Smooth muscle cell (in vitro differentiated cells): ENCODE measurements around the gene TRAF3. TPM values are rescaled to one million over a fixed set of nuclear protein-coding genes. Genes with fewer than 3 reads are reported as not detected.
"Not testable (repeated sequence)": the region's sequence is repeated elsewhere in the genome, so short reads cannot be mapped to it uniquely, and the experiment has no call there.

ENCODE experiments used
- DNase-seq: peaks from one replicate; lab custom pipeline; 2025; ENCODE audit not compliant: unreplicated experiment; lab: John Stamatoyannopoulos, UW
- H2AFZ ChIP-seq: fragments of 200-600 bp; sonication (generic); 2 replicates; pipeline ENCODE4 v1.6.0; 2016; ENCODE audit warnings: antibody characterized with exemption, low read depth, mild to moderate bottlenecking
- H3F3A ChIP-seq: fragments of 200-600 bp; sonication (generic); 2 replicates; pipeline ENCODE4 v1.6.0; 2017; ENCODE audit warnings: antibody characterized with exemption, low read depth
- H3K27ac ChIP-seq: fragments of 200-600 bp; sonication (generic); 2 replicates; pipeline ENCODE4 v1.5.1; 2016; ENCODE audit warnings: low read depth, mild to moderate bottlenecking
- H3K27me3 ChIP-seq: fragments of 200-600 bp; sonication (generic); 2 replicates; pipeline ENCODE4 v1.6.1; 2016; ENCODE audit warnings: low read depth, mild to moderate bottlenecking
- H3K36me3 ChIP-seq: fragments of 200-600 bp; sonication (generic); 2 replicates; pipeline ENCODE4 v1.5.1; 2016; ENCODE audit warnings: low read depth
- H3K4me1 ChIP-seq: fragments of 200-600 bp; sonication (generic); 2 replicates; pipeline ENCODE4 v1.5.1; 2016; ENCODE audit warnings: low read depth
- H3K4me2 ChIP-seq: fragments of 200-600 bp; sonication (generic); 2 replicates; pipeline ENCODE4 v1.6.0; 2016; ENCODE audit warnings: mild to moderate bottlenecking
- H3K4me3 ChIP-seq: fragments of 200-600 bp; sonication (generic); 2 replicates; pipeline ENCODE4 v1.5.1; 2016; ENCODE audit warnings: mild to moderate bottlenecking
- H3K79me2 ChIP-seq: fragments of 200-600 bp; sonication (generic); 2 replicates; pipeline ENCODE4 v1.6.0; 2016; ENCODE audit warnings: low read depth, mild to moderate bottlenecking
- H3K9ac ChIP-seq: fragments of 200-600 bp; sonication (generic); 2 replicates; pipeline ENCODE4 v1.6.0; 2016; ENCODE audit warnings: low read depth
- H3K9me3 ChIP-seq: fragments of 200-600 bp; sonication (generic); replicated peaks from 2 replicates; pipeline ENCODE4 v1.5.1; 2016; ENCODE audit warnings: low read depth
- H4K20me1 ChIP-seq: fragments of 200-600 bp; sonication (generic); 2 replicates; pipeline ENCODE4 v1.6.0; 2016; ENCODE audit warnings: low read depth
- CTCF ChIP-seq: fragments of 200-600 bp; sonication (generic); IDR thresholded peaks from 2 replicates; pipeline ENCODE4 v1.5.1; 2017; ENCODE audit warnings: borderline replicate concordance, mild to moderate bottlenecking, antibody characterized with exemption; ENCODE audit not compliant: insufficient read depth, poor library complexity, severe bottlenecking
- WGBS: methylation state at CpG from one replicate; pipeline ENCODE4 v1.1.7; 2016; ENCODE audit warnings: low lambda C conversion rate; 5-methylcytosine and 5-hydroxymethylcytosine counted together
- polyA plus RNA-seq: library from polyadenylated mRNA; unstranded; fragments of >200 nt; fragmentation: Nextera tagmentation; extraction: Ambion mirVana; gene quantifications from 2 replicates; pipeline ENCODE4 v1.2.1, GENCODE V29; 2016
- total RNA-seq: library from RNA; depleted of rRNA; stranded (reverse); fragments of >200 nt; gene quantifications from 2 replicates; pipeline ENCODE4 v1.2.3, GENCODE V29; 2014

Gene TRAF3
- total and polyA plus RNA-seq, 2 experiments from 2014 or later = 9.4 to 24.6 TPM

GRCh38 chr14:102759456-102760187 lies 17.6 kb upstream of the TRAF3 start:
- Histone ChIP-seq H3K4me3 (no peak overlapping the region), H3K4me1 (no peaks in the 10 kb centered on the region), H3K79me2 (no peaks in the 10 kb centered on the region), H3K9me3 (no peaks in the 10 kb centered on the region), H3K36me3 (no peaks in the 10 kb centered on the region), H2AFZ (no peak overlapping the region), H3F3A (no peaks in the 10 kb centered on the region), H3K27me3 (no peaks in the 10 kb centered on the region), H3K4me2 (no peak overlapping the region), H3K27ac (no peak overlapping the region), H3K9ac (no peak overlapping the region), H4K20me1 (no peaks in the 10 kb centered on the region)
- DNase-seq = no peak
- WGBS = 56% methylated on average over 10 of the region's 10 CpGs
- no peak for TF ChIP-seq CTCF

DNA sequence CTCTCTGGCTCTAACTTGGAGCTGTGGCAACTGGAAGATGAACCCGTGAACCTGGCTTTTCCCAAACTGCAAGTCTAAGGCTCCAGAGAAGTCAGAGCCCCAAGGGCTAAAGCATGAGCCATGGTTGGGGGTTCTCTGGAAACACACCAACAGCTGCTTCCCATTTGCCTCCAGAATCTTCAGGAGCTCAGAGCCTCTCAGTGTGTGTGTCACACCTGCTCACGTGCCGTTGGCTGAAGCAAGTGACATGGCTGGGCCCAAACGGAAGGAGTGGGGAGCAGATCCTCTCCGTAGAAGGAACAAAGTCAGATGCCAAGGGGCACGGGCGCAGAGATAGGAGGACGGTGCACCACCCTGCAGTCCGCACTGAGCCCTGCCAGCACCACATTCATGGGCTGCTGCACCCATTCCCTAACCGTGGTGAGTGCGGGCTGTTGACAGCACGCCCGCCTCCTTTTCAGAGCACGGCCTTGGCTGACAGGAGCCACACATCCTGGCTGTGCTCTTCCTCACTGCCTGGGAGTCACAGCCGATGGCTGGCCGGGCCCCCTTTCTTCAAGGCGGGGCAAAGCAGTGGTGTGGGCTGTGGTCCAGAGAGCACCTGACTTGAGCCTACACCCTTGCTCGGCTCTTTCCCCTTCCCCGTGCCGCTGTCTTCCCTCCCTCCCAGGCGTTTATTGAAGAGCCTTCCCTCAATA lies 16.6 kb upstream of the TRAF3 start:
- no peaks in the 10 kb centered on the region for H3F3A ChIP-seq
- H3K27me3 ChIP-seq = no peaks in the 10 kb centered on the region
- WGBS = 71% methylated on average over 21 of the region's 21 CpGs
- no peaks in the 10 kb centered on the region for H3K36me3 ChIP-seq
- no peak for DNase-seq
- no peak overlapping the region for H3K27ac ChIP-seq
- no peaks in the 10 kb centered on the region for H3K4me1 ChIP-seq
- no peaks in the 10 kb centered on the region for H4K20me1 ChIP-seq
- H3K4me2 ChIP-seq = no peak overlapping the region
- no peak overlapping the region for H3K9ac ChIP-seq
- TF ChIP-seq CTCF = no peak
- H2AFZ ChIP-seq = no peak overlapping the region
- no peaks in the 10 kb centered on the region for H3K9me3 ChIP-seq
- H3K4me3 ChIP-seq = no peak overlapping the region
- no peaks in the 10 kb centered on the region for H3K79me2 ChIP-seq

GRCh38 chr14:102761206-102761605 lies 16.0 kb upstream of the TRAF3 start:
- H3K9me3 ChIP-seq = no peaks in the 10 kb centered on the region
- H3K9ac ChIP-seq = no peak overlapping the region
- no peaks in the 10 kb centered on the region for H3F3A ChIP-seq
- no peaks in the 10 kb centered on the region for H3K36me3 ChIP-seq
- H3K27me3 ChIP-seq = no peaks in the 10 kb centered on the region
- H4K20me1 ChIP-seq = no peaks in the 10 kb centered on the region
- H3K27ac ChIP-seq = no peak overlapping the region
- H3K4me3 ChIP-seq = no peak overlapping the region
- H2AFZ ChIP-seq = no peak overlapping the region
- DNase-seq = no peak
- no peaks in the 10 kb centered on the region for H3K79me2 ChIP-seq
- H3K4me1 ChIP-seq = no peaks in the 10 kb centered on the region
- TF ChIP-seq CTCF = no peak
- no peak overlapping the region for H3K4me2 ChIP-seq
- 87% methylated on average over 15 of the region's 15 CpGs for WGBS

DNA sequence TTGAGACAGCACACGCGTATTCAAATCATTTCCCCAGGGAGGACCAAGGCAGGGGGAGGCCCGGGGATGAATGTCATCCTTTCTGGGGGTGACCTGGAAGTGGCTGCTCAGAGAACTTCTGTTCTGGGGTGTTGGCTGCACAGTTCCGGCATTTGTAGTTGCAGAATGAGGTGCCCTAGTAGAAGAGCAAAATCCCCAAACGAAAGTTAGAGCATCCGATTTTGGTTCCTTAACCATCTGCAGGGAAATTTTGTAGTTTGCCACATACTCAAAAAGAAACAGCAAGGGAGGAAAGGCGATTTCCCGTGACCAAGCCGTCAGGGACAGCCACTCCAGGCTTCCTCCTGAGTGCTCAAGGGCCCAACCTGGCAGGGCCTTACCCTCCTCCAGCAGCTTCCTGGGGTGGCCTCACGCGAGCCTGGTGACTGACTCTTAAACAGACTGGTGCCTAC lies 13.0 kb upstream of the TRAF3 start:
- H2AFZ ChIP-seq = no peak overlapping the region
- no peaks in the 10 kb centered on the region for H3K27me3 ChIP-seq
- no peaks in the 10 kb centered on the region for H3K9me3 ChIP-seq
- no peaks in the 10 kb centered on the region for H3K4me1 ChIP-seq
- no peak overlapping the region for H3K4me3 ChIP-seq
- no peak overlapping the region for H3K4me2 ChIP-seq
- no peaks in the 10 kb centered on the region for H3K36me3 ChIP-seq
- no peak for TF ChIP-seq CTCF
- H3K27ac ChIP-seq = peak overlapping the region; percentile 43
- H4K20me1 ChIP-seq = no peaks in the 10 kb centered on the region
- no peak for DNase-seq
- H3K9ac ChIP-seq = no peak overlapping the region
- no peaks in the 10 kb centered on the region for H3F3A ChIP-seq
- no peaks in the 10 kb centered on the region for H3K79me2 ChIP-seq
- WGBS = 84% methylated on average over 11 of the region's 11 CpGs

DNA sequence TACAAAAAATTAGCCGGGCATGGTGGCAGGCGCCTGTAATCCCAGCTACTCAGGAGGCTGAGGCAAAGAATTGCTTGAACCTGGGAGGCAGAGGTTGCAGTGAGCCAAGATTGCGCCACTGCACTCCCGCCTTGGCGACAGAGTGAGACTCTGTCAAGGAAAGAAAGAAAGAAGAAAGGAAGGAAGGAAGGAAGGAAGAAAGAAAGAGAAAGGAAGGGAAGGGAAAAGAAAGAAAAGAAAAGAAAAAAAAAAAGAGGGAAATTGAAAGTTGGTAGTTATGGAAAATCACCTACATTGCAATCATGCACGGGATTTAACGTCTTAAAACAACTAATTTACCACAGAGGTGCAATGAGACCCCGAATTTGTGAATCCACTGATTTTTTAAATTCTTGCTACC lies 11.5 kb upstream of the TRAF3 start:
- not testable (repeated sequence) for H3K27me3 ChIP-seq, H3K36me3 ChIP-seq, H3K9me3 ChIP-seq, H3F3A ChIP-seq, H3K4me2 ChIP-seq, DNase-seq, H3K27ac ChIP-seq, H3K79me2 ChIP-seq, H3K9ac ChIP-seq, H4K20me1 ChIP-seq, H3K4me1 ChIP-seq, H3K4me3 ChIP-seq, H2AFZ ChIP-seq
- WGBS = 86% methylated on average over 8 of the region's 8 CpGs
